IPS-NIHi11 (cell line): ENCODE results near the gene CLRN3.
A peak's percentile ranks its signal among the peaks of the same experiment; 100 is the strongest.

ENCODE experiments used
- DNase-seq: peaks from one replicate; pipeline ENCODE4 v3.0.0; 2012; ENCODE audit warnings: mixed read lengths, low spot score

Gene CLRN3

GRCh38 chr10:127874671-127875448, 17.9 kb downstream of the CLRN3 start:
- DNase-seq, result no peak

GRCh38 chr10:127873901-127874470, 18.8 kb downstream of the CLRN3 start:
- DNase-seq, result no peak

- no peak for DNase-seq
These were observed 19.7 kb downstream of the CLRN3 start for GRCh38 chr10:127872871-127873600.

GRCh38 chr10:127872011-127872761, 20.6 kb downstream of the CLRN3 start:
- DNase-seq, result no peak

GRCh38 chr10:127871631-127872010, 21.1 kb downstream of the CLRN3 start:
- no peak for DNase-seq

GRCh38 chr10:127869329-127869728, 23.4 kb downstream of the CLRN3 start:
- no peak for DNase-seq

GRCh38 chr10:127867805-127868204, 24.9 kb downstream of the CLRN3 start:
- no peak for DNase-seq

GRCh38 chr10:127866276-127867013, 26.3 kb downstream of the CLRN3 start:
- DNase-seq, result no peak

- no peak for DNase-seq
These were observed 29.4 kb downstream of the CLRN3 start for GRCh38 chr10:127863231-127863825.

GRCh38 chr10:127860592-127860991, 32.1 kb downstream of the CLRN3 start:
- no peak for DNase-seq

- DNase-seq, result no peak
These were observed 36.8 kb downstream of the CLRN3 start for GRCh38 chr10:127855976-127856375.

- no peak for DNase-seq
These were observed 37.2 kb downstream of the CLRN3 start for GRCh38 chr10:127855591-127855881.

GRCh38 chr10:127854769-127855590, 37.8 kb downstream of the CLRN3 start:
- no peak for DNase-seq

GRCh38 chr10:127853868-127854768, 38.6 kb downstream of the CLRN3 start:
- DNase-seq, result peak; percentile 90

GRCh38 chr10:127852456-127852855, 40.3 kb downstream of the CLRN3 start:
- no peak for DNase-seq

GRCh38 chr10:127851661-127852194, 41.0 kb downstream of the CLRN3 start:
- DNase-seq, result no peak

GRCh38 chr10:127850944-127851343, 41.8 kb downstream of the CLRN3 start:
- DNase-seq, result no peak

- no peak for DNase-seq
These were observed 42.8 kb downstream of the CLRN3 start for GRCh38 chr10:127849921-127850320.

- DNase-seq, result no peak
These were observed 43.5 kb downstream of the CLRN3 start for GRCh38 chr10:127849224-127849623.
